Measurements from ENCODE around the gene EFCAB6. TPM values are rescaled to one million over a fixed set of nuclear protein-coding genes. Genes with fewer than 3 reads are reported as not detected.

Gene EFCAB6
- total RNA-seq, 1 donor from 2014 or later: 1.8 TPM

DNA sequence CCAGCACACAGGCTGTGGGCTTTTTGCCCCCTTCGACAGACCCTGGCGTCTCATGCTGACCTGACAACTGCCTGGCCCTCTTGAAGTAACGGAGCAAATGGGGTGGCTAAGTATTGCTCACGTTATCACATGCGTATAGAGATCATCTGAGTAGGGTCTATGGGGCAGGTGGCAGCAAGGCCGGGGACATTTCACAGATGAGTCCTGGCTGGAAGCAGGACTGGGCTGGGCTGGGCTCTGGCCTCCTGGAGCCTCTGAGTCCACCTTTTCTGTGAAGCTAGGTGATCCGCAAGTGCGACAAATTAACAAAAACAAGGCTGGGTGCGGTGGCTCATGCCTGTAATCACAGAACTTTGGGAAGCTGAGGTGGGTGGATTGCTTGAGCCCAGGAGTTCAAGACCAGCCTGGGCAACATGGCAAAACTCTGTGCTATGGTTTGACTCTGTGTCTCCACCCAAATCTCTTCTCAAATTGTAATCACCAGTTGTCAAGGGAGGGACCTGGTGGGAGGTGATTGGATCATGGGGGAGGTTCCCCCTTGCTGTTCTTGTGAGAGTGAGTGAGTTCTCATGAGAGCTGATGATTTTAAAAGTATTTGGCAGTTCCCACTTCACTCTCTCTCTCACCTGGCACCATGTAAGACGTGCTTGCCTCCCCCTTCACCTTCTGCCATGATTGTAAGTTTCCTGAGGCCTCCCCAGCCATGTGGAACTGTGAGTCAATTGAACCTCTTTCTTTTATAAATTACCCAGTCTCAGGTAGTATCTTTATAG, 278.3 kb downstream of the EFCAB6 start:
- H3K4me1 ChIP-seq: no peaks in the 10 kb centered on the region
- TF ChIP-seq, protein P1, sequence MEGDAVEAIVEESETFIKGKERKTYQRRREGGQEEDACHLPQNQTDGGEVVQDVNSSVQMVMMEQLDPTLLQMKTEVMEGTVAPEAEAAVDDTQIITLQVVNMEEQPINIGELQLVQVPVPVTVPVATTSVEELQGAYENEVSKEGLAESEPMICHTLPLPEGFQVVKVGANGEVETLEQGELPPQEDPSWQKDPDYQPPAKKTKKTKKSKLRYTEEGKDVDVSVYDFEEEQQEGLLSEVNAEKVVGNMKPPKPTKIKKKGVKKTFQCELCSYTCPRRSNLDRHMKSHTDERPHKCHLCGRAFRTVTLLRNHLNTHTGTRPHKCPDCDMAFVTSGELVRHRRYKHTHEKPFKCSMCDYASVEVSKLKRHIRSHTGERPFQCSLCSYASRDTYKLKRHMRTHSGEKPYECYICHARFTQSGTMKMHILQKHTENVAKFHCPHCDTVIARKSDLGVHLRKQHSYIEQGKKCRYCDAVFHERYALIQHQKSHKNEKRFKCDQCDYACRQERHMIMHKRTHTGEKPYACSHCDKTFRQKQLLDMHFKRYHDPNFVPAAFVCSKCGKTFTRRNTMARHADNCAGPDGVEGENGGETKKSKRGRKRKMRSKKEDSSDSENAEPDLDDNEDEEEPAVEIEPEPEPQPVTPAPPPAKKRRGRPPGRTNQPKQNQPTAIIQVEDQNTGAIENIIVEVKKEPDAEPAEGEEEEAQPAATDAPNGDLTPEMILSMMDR (IDR thresholded peaks at IDR 0.05; ENCODE audit: borderline replicate concordance): no peak
- H3K27ac ChIP-seq (replicated peaks): no peak overlapping the region
- H3K9me3 ChIP-seq (replicated peaks): peaks cover 11% of the 10 kb centered on the region
- H3K36me3 ChIP-seq: peaks cover 7% of the 10 kb centered on the region
- peaks cover 7% of the 10 kb centered on the region for H3K27me3 ChIP-seq (ENCODE audit: low read depth)
- no peak overlapping the region for H3K4me3 ChIP-seq
- DNase-seq: no peak
- intact Hi-C loops (cut with micrococcal nuclease): no loop called here

DNA sequence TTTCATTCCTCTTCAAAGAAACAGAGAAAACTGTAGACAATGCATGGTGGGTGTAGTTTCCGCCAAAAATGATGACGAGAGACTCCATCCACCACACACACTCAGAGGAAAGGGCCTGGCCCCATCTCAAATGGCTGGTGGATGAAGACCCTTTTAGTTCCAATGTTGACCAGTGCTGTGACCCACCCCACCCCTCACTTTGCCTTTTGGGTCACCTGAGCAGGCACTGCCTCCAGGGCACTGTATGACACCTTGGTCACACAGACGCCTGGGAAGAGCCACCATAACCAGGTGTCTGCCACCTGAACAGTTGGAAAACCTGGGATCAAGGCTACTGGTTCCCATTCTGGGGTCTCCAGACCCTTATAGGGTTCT, 279.0 kb downstream of the EFCAB6 start:
- no peaks in the 10 kb centered on the region for H3K4me1 ChIP-seq
- H3K9me3 ChIP-seq (replicated peaks): peaks cover 11% of the 10 kb centered on the region
- intact Hi-C loops (cut with micrococcal nuclease): no loop called here
- no peak overlapping the region for H3K27ac ChIP-seq (replicated peaks)
- TF ChIP-seq, protein P1 (IDR thresholded peaks at IDR 0.05; ENCODE audit: borderline replicate concordance): no peak
- H3K4me3 ChIP-seq: no peak overlapping the region
- no peak for DNase-seq
- peaks cover 7% of the 10 kb centered on the region for H3K36me3 ChIP-seq
- peaks cover 3% of the 10 kb centered on the region for H3K27me3 ChIP-seq (ENCODE audit: low read depth)

DNA sequence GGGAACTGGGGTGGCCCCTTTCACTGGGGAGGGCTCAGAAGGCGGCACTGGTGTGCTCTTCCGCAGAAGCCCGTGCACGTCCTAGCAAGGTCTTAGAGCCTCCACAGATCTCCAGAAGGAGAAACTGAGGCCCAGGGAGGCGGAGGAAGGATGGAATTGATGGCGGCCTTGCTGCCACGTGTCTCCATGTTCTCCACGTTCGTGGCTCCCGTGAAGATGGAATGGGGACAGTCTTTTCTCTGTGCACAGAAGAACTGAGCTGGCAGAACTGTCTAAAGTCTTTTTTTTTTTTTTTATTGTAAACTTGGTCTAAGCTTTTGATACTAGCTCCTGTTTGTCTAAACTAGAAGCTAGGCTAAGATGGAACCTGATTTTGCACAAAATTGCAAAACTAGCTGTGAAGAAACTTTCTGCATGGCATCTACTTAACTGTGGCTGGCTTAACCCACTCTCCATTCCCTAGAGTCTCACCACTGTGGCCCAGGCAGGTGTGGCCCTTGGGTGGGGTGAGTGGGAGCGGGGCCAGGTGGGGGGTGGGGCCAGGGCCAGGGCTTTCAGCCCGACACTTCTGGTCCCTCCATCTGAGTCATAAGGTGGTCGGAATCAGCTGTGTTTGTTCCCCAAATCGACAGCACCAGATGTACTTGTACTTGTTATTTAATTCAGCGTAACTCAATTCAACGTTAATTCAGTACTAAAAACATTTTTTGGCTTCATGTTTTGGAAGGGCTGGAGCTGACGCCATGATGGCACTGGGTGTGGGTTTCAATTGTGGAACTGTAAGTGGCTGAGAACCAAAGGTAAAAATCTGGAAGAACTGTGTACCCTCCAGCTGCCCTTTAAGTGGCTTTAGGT, 279.6 kb downstream of the EFCAB6 start:
- H3K36me3 ChIP-seq: peaks cover 7% of the 10 kb centered on the region
- no peak overlapping the region for H3K4me3 ChIP-seq
- intact Hi-C loops (cut with micrococcal nuclease): no loop called here
- no peaks in the 10 kb centered on the region for H3K4me1 ChIP-seq
- H3K27ac ChIP-seq (replicated peaks): no peak overlapping the region
- no peak for DNase-seq
- TF ChIP-seq, protein P1 (IDR thresholded peaks at IDR 0.05; ENCODE audit: borderline replicate concordance): no peak
- H3K9me3 ChIP-seq (replicated peaks): peaks cover 11% of the 10 kb centered on the region
- H3K27me3 ChIP-seq (ENCODE audit: low read depth): peaks cover 8% of the 10 kb centered on the region

DNA sequence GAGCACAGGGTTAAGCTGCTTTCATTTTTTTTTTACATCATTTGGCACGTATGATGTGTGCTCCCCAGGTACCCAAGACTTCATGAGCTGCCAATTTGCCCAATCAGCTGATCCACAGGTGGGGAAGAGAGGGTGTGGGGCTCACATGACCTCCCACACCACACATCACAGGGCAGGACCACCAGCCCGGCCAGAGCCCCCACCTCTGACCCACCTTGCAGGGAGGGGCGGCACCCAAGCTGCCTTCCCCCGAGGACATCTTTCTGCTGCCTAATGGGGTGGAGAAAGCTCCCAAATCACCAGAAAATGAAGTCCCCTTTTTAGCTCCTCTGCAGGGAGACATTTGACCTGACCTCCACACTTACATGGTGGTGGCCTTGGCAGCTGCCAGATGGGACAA, 280.5 kb downstream of the EFCAB6 start:
- Histone ChIP-seq H3K9me3 (replicated peaks) (peaks cover 2% of the 10 kb centered on the region), H3K27me3 (ENCODE audit: low read depth) (peaks cover 17% of the 10 kb centered on the region), H3K27ac (replicated peaks) (no peak overlapping the region), H3K36me3 (peaks cover 2% of the 10 kb centered on the region), H3K4me3 (no peak overlapping the region), H3K4me1 (no peaks in the 10 kb centered on the region)
- no peak for DNase-seq
- TF ChIP-seq, protein P1 (IDR thresholded peaks at IDR 0.05; ENCODE audit: borderline replicate concordance): no peak
- intact Hi-C loops (cut with micrococcal nuclease): no loop called here

DNA sequence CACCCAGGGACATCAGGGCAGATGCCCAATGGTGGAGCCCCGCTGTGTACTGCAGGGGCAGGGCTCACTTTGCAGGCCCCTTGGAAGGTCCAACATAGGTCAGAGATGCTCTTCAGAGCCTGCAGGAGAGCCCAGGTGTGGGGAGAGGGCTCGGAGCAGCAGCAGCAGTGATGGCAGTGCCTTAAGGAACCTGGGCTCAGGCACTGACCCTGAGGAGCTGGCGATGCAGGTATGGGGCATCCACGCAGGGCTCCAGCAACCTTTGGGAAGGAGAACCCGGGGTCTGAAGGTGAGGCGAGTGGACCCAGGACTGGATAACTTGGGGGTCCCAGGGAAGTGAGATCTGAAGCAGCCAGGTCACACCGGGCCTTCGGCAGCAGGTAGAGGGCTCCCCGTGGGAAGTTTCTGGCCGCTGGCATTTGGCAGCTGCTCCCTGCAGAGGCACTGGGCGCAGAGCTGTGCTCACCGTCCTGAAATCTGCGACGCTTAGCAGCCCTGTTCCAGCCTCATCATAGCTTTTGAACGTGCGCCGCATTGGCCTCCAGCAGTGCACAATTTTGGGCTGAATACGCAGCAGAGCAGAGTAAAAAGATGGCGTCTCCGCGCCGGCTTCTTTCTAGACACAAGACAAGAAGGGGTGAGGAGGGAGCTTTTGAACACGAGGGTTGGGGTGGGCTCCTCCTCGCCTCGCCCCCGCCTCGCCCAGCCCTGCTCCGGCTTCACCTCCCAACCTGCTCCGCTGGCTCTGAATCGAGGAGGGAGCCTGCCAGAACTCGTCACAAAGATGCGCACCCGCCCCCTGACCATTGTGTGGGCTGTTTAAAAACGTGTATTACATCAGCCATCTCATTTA, 281.5 kb downstream of the EFCAB6 start:
- TF ChIP-seq, protein P1 (IDR thresholded peaks at IDR 0.05; ENCODE audit: borderline replicate concordance): no peak
- no peaks in the 10 kb centered on the region for H3K4me1 ChIP-seq
- DNase-seq: no peak
- H3K27ac ChIP-seq (replicated peaks): no peak overlapping the region
- peaks cover 28% of the 10 kb centered on the region for H3K27me3 ChIP-seq (ENCODE audit: low read depth)
- H3K9me3 ChIP-seq (replicated peaks): no peaks in the 10 kb centered on the region
- H3K36me3 ChIP-seq: no peaks in the 10 kb centered on the region
- intact Hi-C loops (cut with micrococcal nuclease): no loop called here
- H3K4me3 ChIP-seq: no peak overlapping the region
